Measurements from ENCODE around the gene OGFRL1.

GRCh38 chr6:71287038-71287437 lies 1.6 kb upstream of the OGFRL1 start:
- TF ChIP-seq POLR2AphosphoS5 (IDR thresholded peaks at IDR 0.05), result no peak
- TF ChIP-seq CTCF (IDR thresholded peaks at IDR 0.05; ENCODE audit: poor library complexity, severe bottlenecking), result no peak
- no peak for TF ChIP-seq EZH2 (IDR thresholded peaks at IDR 0.05; ENCODE audit: borderline replicate concordance, insufficient read depth, low read length, poor library complexity, severe bottlenecking)
- TF ChIP-seq RAD21 (conservative IDR thresholded peaks at IDR 0.05), result no peak
